ENCODE measurements around the gene SCAMP1.

SCAMP1 gene

GRCh38 chr5:78515670-78516069, 155.3 kb downstream of the SCAMP1 start:
- no peak for DNase-seq

DNA sequence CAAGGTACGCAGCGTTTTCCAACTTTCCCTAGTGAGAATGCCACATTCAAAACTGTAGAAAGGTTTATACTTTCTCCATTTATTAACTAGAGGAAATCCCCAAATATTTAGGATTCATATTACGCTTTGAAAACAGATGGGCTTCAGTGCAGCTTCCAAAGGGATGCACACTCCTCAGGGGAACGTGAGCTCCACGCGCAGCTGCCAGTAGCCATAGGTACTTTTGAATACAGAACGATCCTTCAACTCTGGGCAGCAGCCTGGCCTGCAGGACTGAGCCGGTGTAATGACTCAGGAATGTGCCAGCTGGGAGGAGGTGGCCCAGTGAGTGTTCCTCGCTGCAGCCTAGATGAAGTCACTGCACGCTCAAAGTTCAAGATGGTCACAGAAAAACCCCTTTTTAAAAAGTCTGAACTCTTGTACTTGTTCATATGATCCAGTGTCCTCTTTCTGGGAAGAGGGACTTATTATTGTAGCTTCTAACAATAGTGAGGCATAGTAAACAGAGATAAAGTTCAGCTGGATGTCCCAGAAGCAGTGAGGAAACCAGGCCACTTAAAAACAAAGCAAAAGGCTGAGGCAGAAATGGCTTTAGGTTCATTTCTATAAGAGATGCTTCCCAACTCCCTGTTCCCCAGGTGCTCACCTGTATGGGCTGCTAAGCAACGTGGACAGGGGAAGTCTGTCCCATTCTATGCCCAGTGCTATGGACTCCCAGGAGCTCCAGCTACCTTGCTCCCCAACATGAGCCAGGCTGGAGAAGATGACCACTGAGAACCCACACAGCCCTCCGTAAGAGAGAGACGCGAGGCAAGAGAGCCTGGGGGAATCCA, 158.2 kb downstream of the SCAMP1 start:
- DNase-seq = no peak

- DNase-seq = no peak
These were observed 159.0 kb downstream of the SCAMP1 start for GRCh38 chr5:78519198-78519941.

- DNase-seq = no peak
These were observed 161.0 kb downstream of the SCAMP1 start for GRCh38 chr5:78521455-78521854.

DNA sequence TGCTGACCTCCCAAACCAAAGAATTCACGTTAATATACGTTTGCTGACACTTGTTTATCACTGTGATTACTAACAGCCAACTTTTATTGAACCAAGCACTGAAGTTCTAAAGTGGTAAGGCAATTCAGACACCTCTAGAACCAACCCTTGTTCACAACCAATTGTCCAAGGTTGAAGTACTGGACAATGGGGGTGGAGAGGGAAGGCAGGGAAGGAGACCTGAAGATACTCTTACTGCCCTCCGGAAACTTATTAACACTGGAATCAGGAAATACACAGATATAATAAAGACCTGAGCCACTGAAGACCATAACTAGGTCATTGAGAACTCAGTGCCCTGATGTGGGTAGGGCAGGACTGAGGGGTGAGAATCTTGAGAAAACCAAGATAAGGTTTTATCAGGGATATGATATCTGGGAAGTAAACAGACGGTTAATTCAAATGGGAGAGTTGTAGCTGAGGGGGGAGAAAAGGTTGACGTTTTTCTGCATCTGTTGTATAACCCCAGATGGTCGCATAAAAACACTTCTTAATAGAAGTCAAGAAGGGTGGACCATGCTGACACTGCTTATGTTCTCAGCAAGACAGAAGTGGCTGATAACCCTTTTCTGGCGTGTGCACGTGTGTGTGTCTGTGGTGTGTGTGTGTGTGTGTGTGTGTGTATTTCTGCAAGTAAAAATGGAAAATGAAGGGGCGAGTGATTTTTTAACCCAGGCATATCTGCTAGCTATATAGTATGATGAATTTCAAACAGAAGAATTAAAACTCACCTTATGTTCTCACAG, 162.3 kb downstream of the SCAMP1 start:
- no peak for DNase-seq

DNA sequence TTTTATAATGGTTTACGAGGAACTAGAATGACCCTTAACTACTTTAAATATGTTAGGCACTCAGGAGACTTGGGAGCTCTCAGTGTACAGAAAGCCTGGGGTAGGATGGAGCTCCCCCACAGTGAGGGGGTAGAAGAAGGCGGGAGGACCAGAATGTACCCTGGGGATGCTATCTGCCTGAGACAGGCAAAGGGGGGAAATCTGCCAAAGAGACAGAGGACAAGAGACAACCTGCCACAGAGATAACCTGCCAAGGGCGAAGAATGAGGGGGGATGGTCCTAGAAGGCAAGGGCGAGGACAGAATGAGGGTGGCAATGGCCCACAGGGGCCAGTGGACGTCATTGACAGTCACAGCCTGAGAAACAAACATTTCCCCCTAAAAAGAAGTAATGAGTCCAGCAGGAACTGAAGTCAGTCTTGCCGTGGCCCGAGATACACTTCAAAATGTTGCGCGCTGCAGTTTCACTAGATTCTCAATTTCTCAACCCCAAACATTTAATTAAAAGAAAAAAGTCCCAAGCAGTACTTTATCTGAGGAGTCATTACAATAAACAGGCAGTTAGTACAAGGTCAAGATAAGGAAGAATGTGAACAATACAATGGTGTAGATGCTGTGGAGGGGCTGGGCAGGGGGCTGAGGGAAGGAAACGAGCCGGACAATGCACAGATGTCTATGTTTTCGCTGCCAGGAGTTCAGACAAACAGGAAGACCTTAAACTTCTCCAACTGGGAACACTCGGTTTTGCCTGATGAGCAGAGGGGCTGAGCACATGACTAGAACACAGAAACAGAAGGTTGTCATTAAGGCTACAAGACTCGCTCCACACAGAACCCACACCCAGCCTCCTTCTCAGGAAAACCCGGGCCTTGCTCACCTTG, 163.1 kb downstream of the SCAMP1 start:
- no peak for DNase-seq

GRCh38 chr5:78526049-78526525, 165.7 kb downstream of the SCAMP1 start:
- no peak for DNase-seq

DNA sequence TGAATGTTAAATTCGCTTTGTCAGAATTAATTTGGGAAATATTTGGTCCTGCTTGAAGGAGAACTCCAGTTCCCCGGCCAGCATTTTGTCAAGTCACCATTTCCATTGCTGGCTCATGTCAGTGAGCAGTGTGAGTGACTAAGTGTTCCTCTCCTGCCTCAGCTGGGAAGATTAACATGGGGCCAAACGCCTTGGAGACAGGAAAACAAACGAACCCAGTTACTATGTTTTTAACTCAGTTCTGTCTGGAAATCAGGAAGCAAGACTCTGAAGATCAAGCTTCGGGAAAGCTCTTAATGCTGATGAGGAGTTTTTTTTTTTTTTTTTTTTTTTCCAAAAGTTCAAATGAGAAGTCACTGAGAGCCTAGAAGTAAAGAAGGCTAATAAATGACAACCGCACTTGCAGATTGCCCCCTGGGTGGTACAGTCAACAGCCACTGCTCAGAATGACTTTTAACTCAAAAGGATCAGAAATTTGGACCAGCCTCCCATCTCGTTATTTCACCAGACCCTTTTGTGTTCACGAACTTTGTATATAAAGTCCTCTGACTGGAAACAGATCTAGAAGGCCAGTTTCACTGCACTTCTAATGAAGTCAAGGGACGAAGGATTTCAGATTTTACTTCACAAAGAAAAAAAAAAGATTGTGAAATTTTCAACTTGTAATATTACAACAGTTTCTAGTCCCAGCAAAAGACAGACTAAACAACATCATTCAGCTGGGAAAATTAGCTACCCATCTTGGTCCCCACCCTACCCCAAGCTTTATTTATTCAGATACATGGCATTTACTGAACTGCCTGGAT, 166.8 kb downstream of the SCAMP1 start:
- DNase-seq = no peak

- DNase-seq = no peak
These were observed 167.5 kb downstream of the SCAMP1 start for GRCh38 chr5:78527925-78528324.

Measured in activated CD4-positive, alpha-beta T cell treated with anti-CD3 and anti-CD28 coated beads for 48 hours (primary cell).